Keratinocyte (primary cell): ENCODE results near the gene MMAA. TPM values are rescaled to one million over a fixed set of nuclear protein-coding genes. Genes with fewer than 3 reads are reported as not detected.

Experiments
- DNase-seq: peaks from one replicate; pipeline ENCODE4 v3.0.0-alpha.2; 2011; ENCODE audit warnings: low read depth, missing footprints, low spot score
- FAIRE-seq: peaks from 2 replicates; lab custom pipeline; 2011; peaks lifted over from hg19 to GRCh38; lab: Jason Lieb, UNC
- H2AFZ ChIP-seq: 2 replicates; pipeline ENCODE4 v1.6.0; 2012; ENCODE audit warnings: low read length, control low read depth, inconsistent platforms; ENCODE audit not compliant: control insufficient read depth
- H3K27ac ChIP-seq: 2 replicates; pipeline ENCODE4 v1.5.1; 2011; ENCODE audit warnings: low read length; ENCODE audit not compliant: control insufficient read depth, insufficient read depth
- H3K27me3 ChIP-seq: 3 replicates; pipeline ENCODE4 v1.6.0; 2011; ENCODE audit warnings: low read length; ENCODE audit not compliant: control insufficient read depth, insufficient read depth; ENCODE audit errors: extremely low read depth
- H3K36me3 ChIP-seq, 2 experiments: 2 replicates in 1 of 2; 3 replicates in 1 of 2; pipeline ENCODE4 v1.5.1; 2011; ENCODE audit warnings: low read length in 2 of 2, mild to moderate bottlenecking in 1 of 2; ENCODE audit not compliant: control insufficient read depth in 2 of 2, insufficient read depth in 2 of 2; ENCODE audit errors: extremely low read depth in 1 of 2
- H3K4me1 ChIP-seq: 3 replicates; pipeline ENCODE4 v1.5.1; 2011; ENCODE audit warnings: low read length; ENCODE audit not compliant: control insufficient read depth, insufficient read depth; ENCODE audit errors: extremely low read depth
- H3K4me2 ChIP-seq: 3 replicates; pipeline ENCODE4 v1.6.0; 2011; ENCODE audit warnings: low read depth, low read length; ENCODE audit not compliant: control insufficient read depth, insufficient read depth; ENCODE audit errors: extremely low read depth
- H3K4me3 ChIP-seq, 3 experiments: fragments of 200-600 bp in 1 of 3; sonication (generic) in 1 of 3; 2 replicates in 2 of 3; 3 replicates in 1 of 3; pipeline ENCODE4 v1.5.1; 2011 to 2016; ENCODE audit warnings: low read length in 3 of 3, mild to moderate bottlenecking in 3 of 3, control low read depth in 2 of 3, inconsistent platforms in 1 of 3, low read depth in 1 of 3, mixed read lengths in 1 of 3, mixed run types in 1 of 3, moderate library complexity in 1 of 3; ENCODE audit not compliant: control insufficient read depth in 2 of 3, insufficient read depth in 2 of 3; ENCODE audit errors: extremely low read depth in 1 of 3
- H3K79me2 ChIP-seq: 2 replicates; pipeline ENCODE4 v1.6.0; 2012; ENCODE audit warnings: low read length; ENCODE audit not compliant: control insufficient read depth, insufficient read depth
- H3K9ac ChIP-seq: 3 replicates; pipeline ENCODE4 v1.6.0; 2011; ENCODE audit warnings: low read length; ENCODE audit not compliant: control insufficient read depth, insufficient read depth; ENCODE audit errors: extremely low read depth
- H3K9me1 ChIP-seq: 3 replicates; pipeline ENCODE4 v1.6.0; 2011; ENCODE audit warnings: low read length; ENCODE audit not compliant: control insufficient read depth, insufficient read depth; ENCODE audit errors: extremely low read depth
- H3K9me3 ChIP-seq: 2 replicates; pipeline ENCODE4 v1.5.1; 2012; ENCODE audit warnings: low read depth, low read length; ENCODE audit not compliant: control insufficient read depth
- H4K20me1 ChIP-seq: 3 replicates; pipeline ENCODE4 v1.6.0; 2011; ENCODE audit warnings: low read length; ENCODE audit not compliant: control insufficient read depth, insufficient read depth; ENCODE audit errors: extremely low read depth
- CTCF ChIP-seq, 3 experiments: IDR thresholded peaks in 1 of 3; conservative IDR thresholded peaks in 1 of 3; optimal IDR thresholded peaks in 1 of 3; 2 replicates in 2 of 3; 3 replicates in 1 of 3; pipeline versions ENCODE3 to v1.5.1; 2011; ENCODE audit warnings: low read length in 3 of 3, mild to moderate bottlenecking in 3 of 3, moderate library complexity in 2 of 3, control low read depth in 1 of 3, inconsistent platforms in 1 of 3; ENCODE audit not compliant: insufficient read depth in 2 of 3; ENCODE audit errors: extremely low read depth in 1 of 3
- EZH2 ChIP-seq: IDR thresholded peaks from one replicate; pipeline ENCODE4 v1.6.1; 2012; ENCODE audit warnings: inconsistent platforms, mild to moderate bottlenecking, low read length, moderate library complexity
- dilution Hi-C: fragments of 300-500 bp; cut with MboI; formaldehyde crosslinking; loops from one replicate; pipeline ENCODE4 v1.7.0; 2020; ENCODE audit warnings: low sequenced_read_pairs; ENCODE audit not compliant: extremely low pct_ligation_motif_present
- polyA plus RNA-seq, 5 experiments: library from polyadenylated mRNA; depleted of rRNA in 3 of 5; stranded (reverse) in 3 of 5; stranded (forward) in 1 of 5; unstranded in 1 of 5; fragments of >200 nt; gene quantifications; 1 replicate in 1 of 5; 2 replicates in 3 of 5; 3 replicates in 1 of 5; pipeline versions ENCODE4 v1.2.1 to v1.2.3, GENCODE V29; 2011 to 2012; ENCODE audit warnings: missing spikeins in 2 of 5, low read depth in 1 of 5, low replicate concordance in 1 of 5

Gene MMAA
- polyA plus RNA-seq, 1 donor (not counting 4 experiments of a cell fraction or from before 2014, with no cell fraction given), result 9.4 TPM

GRCh38 chr4:145643295-145643694, 24.1 kb downstream of the MMAA start:
- no peak for FAIRE-seq

GRCh38 chr4:145644699-145645098, 25.5 kb downstream of the MMAA start:
- Histone ChIP-seq H3K36me3 (no peaks in the 10 kb centered on the region), H3K27ac (no peak overlapping the region), H3K27me3 (no peaks in the 10 kb centered on the region), H2AFZ (no peak overlapping the region), H3K4me2 (no peak overlapping the region), H3K4me1 (no peaks in the 10 kb centered on the region), H3K9me1 (no peaks in the 10 kb centered on the region), H3K9me3 (no peaks in the 10 kb centered on the region), H3K79me2 (no peaks in the 10 kb centered on the region), H4K20me1 (no peaks in the 10 kb centered on the region), H3K4me3 (no peak overlapping the region), H3K9ac (no peak overlapping the region)
- FAIRE-seq (no peak), DNase-seq (no peak)
- dilution Hi-C loops, result no loop called here
- TF ChIP-seq EZH2 (no peak), CTCF (optimal IDR thresholded peaks at IDR 0.05 in 1 of 3, IDR thresholded peaks at IDR 0.05 in 1 of 3, conservative IDR thresholded peaks at IDR 0.05 in 1 of 3; ENCODE audit: extremely low read depth in 1 of 3, insufficient read depth in 2 of 3, low read length in 3 of 3) (peak in 1 of 3 experiments; percentile 21)

More at GRCh38 chr4:145643295-145643694, 24.1 kb downstream of the MMAA start:
- Histone ChIP-seq H3K9ac (no peak overlapping the region), H3K4me2 (no peak overlapping the region), H2AFZ (no peak overlapping the region), H3K4me1 (no peaks in the 10 kb centered on the region), H3K79me2 (no peaks in the 10 kb centered on the region), H3K36me3 (peaks cover 1 to 4% of the 10 kb centered on the region in 2 experiments), H3K9me3 (no peaks in the 10 kb centered on the region), H4K20me1 (no peaks in the 10 kb centered on the region), H3K27me3 (no peaks in the 10 kb centered on the region), H3K4me3 (no peak overlapping the region), H3K27ac (no peak overlapping the region), H3K9me1 (no peaks in the 10 kb centered on the region)
- dilution Hi-C loops, result no loop called here
- TF ChIP-seq CTCF (optimal IDR thresholded peaks at IDR 0.05 in 1 of 3, IDR thresholded peaks at IDR 0.05 in 1 of 3, conservative IDR thresholded peaks at IDR 0.05 in 1 of 3; ENCODE audit: extremely low read depth in 1 of 3, insufficient read depth in 2 of 3, low read length in 3 of 3) (no peak), EZH2 (no peak)
- no peak for DNase-seq
